RKO (cell line): ENCODE data around the gene AHNAK2.

Source experiments
- DNase-seq: peaks from one replicate; pipeline ENCODE4 v3.0.0-alpha.2; 2016; ENCODE audit warnings: low spot score

AHNAK2 gene

DNA sequence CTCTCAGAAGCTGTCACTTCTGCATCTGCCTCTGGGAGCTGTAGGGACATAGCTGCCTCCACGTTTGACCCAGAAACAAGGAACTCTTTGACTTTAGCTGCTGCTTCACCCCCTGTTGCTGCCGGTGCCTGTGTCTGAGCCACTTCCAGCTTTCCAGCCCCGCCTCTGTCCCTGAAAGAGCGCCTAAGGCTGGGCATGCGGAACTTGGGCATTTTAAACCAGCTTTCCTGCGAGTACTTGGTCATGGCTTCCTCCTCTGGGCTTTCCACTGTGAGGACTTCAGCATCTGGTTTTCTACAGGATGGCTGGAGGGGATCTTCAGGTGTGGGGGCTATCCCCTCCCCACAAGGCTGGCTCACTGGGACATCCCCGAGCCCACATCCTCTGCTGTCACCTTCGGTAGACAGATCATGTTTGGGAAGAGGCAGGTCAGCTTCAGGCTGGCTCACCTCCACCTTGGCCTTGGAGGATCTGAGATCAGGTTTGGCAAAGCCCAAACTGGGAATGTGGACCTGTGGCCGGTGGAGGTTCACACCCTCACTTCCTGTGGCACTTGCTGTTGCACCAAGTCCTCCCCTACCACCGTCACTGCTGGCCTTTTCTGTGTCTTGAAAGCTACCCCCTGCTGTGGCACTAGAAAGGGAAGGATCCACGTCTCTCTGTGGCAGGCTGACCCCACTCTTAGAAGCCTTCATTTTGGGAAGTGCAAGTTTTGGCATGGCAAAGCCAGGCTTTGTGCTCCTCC is 38.3 kb downstream of the AHNAK2 start:
- no peak for DNase-seq

DNA sequence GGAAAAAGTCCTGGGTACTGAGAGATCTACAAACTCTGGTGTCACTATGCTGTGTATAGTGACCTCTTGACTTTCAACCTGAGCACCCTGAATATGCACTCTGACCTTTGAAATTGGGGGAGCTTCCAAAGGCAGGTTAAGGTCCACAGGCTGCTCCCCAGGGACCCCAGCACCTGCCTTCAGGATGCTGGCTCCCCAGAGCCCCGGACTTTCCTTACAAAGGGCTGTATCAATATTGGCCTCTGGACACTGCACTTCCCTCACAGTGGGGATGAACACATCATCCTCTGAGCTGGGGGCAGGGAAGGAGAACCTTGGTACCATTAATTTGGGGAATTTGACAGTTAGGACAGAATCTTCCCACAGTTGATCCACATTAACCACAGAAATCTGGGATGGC is 39.2 kb downstream of the AHNAK2 start:
- DNase-seq, result no peak

DNA sequence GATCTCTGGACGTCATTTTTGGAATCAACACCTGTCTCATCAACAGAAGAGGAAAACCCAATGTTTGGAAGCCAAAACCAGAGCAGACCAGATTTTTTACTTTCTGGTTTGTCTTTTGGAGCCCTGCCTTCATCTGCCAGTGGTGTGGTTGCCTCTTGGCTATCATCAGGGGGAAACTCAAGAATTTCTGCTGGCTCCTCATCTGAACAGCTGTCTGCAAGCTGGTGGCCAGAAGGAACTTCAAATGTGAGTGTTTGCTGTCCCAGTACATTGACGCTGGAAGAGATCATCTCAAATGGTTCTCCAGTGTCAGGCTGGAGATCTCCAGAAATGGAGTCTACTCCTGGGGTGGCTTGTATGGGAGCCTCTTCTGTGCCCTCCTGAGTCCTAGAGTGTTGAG is 39.7 kb downstream of the AHNAK2 start:
- no peak for DNase-seq

DNA sequence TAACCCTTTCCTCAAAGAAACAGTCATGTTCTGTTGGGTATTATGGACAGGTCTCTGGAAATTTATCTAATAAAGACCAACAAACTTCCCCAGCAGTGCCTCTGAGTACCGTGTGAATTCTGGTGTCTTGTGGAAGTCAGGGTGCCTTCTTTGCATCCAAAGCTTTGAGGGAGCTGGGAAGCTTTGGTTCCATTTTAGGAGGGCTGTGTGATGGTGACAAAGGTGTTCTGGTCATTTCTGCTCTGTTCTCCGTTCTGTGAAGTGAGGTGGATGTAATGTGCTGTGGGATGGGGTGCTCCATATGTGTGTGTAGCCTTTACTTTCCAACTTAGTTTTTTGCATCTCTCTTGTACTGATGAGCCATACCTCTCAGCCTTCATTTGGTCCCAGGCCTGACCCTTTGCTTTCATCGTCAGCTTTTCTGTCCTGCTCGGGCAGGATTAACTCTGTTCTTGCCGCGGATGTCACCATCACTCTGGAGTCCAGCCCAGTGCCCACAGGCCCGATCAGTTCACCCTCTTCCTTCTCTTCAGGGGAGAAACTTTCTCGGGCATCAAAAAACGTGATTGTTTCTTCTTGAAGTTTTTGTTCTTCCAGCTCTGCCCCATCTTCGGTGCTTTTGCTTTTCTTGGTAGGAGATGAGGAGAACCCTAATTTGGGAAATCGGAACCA is 40.3 kb downstream of the AHNAK2 start:
- no peak for DNase-seq

DNA sequence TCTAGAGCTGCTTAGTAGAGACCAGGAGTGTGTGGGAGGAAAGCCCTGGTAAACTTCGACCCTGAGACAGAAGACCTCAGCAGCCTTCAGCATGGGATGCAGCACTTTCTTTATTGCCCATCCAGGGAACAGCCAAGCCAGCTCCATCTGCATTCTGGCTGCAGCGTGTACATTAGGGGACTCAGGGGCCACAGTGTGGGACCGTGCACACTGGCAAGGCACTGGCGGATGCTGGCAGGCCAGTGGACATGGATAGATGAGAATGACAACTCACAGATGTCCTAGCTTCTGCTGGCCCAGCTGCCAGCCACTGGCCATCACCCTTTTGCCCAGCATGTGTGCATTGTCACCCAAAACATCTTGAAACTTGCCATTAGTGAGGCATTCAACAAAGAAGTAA is 41.0 kb downstream of the AHNAK2 start:
- DNase-seq, result no peak

DNA sequence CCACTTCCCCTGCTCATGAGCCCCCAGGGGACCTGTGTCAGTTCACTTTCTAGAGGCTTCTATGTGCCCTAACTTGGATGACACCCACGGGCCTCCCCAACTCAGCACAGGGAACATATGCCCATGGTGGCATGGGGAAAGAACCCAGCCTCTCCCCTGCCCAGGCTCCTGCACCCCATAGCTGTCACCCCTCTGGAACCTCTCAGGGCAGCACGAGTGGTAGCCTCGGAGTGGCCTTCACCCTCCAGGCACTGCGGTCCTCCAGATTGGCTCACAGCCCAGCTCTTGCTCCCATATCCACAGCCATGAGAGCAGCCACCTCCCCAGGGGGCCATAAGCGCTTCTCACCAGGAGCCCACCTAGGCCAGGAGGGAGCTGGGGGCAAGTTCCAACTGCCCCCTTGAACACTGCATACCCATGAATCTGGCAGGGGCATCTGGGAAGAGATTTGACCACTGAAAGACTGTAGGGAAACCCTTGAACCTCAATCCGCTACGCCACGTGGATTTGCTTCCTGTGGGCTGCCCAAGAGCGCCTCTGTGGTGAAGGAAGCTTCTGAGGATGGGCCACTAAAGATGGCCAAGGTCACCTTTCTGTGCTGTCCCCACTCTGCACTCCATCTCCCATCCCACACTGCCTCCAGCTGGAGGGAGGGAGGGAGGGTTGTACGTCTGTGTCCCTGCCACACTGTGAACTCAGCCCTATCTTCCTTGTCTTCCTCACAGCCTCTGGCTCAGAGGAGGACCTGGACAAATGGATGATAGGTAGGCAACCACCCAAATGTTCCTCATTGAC is 41.6 kb downstream of the AHNAK2 start:
- no peak for DNase-seq

DNA sequence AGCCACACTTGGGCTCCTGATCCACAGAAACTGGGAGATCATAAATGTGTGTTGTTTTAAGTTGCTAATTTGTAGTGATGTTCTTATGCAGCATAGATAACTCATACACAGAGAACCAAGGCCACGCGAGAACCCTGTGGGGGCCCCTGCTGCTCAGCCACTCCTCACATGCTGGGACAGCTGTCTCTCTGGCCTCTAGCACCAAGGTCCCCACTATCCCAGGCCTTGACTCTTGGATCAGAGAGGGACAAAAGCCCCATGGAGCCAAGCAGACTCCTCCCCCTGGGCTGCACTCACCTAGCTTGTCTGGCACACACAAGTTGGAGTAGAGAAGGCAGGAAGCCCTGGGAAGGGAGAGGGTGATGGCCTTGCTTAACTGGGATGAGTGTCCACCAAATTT is 42.2 kb downstream of the AHNAK2 start:
- no peak for DNase-seq

DNA sequence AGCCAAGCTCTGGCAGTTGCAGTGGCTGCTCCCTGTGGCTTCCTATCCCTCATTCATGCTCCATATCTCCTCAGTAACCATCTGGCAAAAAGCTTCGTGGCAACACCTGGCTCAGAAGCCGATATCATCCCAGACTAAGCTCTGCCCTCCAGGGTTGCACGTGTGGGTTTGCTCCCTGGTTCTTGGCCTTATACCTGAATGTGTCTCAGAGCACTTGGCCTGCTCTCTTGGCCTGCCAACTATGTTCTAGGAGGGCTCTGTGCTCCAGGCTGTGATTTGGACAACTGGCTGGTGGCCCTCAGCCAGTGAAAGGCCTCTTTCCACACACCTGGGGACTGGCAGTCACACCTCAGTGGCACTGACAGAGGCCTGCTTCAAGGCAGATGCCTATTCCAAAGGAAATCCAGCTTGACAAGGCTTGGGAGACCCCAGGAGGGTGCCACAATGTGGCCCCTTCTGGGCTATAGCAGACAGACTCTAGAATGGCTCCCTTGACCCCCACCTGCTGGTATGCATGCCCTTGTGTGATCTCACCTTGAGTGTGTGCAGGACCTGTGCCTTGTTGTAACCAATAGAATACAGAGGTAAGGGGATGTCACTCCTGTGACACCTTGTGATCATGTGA is 43.0 kb downstream of the AHNAK2 start:
- DNase-seq, result no peak

DNA sequence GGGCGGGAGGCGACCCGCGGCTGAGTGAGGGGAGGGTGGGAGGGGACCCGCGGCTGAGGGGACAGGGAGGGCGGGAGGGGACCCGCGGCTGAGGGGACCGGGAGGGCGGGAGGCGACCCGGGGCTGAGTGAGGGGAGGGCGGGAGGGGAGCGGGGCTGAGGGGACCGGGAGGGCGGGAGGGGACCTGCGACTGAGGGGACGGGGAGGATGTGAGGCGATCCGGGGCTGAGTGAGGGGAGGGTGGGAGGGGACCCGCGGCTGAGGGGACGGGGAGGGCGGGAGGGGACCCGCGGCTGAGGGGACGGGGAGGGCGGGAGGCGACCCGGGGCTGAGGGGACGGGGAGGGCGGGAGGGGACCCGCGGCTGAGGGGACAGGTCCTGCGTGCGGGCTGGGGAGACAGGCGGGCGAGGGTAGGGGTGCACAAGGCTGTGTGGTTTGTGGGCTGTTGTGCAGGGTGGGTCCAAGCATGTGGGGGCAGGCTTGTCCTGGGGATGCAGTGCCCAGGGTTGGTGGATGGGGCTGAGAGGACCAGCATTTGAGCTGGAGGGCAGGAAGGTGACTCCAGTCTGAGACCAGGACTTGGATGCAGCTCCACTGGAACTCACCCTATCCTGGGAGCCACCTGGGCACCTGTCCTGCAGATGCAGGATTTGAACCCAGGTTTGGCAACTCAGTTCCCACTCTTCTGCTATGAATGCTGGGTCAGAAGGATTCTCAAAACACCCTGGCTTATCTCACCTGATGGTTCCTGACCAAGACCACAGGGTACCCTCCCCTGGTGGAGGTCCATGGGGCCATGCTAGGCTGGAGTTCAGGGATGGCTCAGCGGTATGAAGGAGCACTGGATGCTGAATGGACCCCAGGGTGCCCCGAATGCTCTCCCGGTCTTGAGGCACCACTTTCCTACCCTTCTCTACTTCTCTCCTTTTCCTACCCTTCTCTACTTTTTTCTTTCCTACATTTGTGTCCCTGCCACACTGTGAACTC is 44.1 kb downstream of the AHNAK2 start:
- no peak for DNase-seq

DNA sequence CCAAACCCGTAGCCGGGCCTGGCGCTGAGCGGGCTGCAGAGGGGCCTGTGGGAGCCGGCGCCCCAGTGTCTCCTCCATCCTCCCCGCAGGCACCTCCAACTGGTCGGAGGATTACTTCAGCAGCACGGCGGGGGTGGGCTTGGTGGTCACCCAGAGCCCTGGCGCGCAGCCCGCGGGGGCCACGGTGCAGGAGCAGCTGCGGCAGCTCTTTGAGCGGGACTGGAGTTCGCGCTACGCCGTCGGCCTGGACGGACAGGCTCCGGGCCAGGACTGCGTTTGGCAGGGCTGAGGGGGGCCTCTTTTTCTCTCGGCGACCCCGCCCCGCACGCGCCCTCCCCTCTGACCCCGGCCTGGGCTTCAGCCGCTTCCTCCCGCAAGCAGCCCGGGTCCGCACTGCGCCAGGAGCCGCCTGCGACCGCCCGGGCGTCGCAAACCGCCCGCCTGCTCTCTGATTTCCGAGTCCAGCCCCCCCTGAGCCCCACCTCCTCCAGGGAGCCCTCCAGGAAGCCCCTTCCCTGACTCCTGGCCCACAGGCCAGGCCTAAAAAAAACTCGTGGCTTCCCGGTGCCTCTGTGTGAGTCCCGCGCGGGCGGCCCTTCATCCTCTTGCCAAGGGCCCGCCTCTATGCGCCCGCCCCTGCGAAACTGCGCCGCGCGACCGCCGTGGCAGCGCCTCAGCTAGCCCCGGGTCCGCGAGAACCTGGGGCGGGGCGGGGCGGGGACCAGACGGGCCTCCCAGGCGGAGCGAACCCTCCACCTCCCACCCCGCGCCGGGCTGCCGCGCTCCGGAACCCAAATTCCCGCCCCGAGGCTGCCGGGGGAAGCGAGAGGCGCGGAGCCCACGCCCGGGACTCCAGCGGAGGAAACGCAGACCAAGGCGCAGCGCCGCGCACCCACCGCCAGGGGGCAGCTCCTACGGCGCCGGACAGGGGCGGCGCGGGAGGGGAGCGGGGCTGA is 45.2 kb downstream of the AHNAK2 start:
- peak; percentile 81 for DNase-seq

DNA sequence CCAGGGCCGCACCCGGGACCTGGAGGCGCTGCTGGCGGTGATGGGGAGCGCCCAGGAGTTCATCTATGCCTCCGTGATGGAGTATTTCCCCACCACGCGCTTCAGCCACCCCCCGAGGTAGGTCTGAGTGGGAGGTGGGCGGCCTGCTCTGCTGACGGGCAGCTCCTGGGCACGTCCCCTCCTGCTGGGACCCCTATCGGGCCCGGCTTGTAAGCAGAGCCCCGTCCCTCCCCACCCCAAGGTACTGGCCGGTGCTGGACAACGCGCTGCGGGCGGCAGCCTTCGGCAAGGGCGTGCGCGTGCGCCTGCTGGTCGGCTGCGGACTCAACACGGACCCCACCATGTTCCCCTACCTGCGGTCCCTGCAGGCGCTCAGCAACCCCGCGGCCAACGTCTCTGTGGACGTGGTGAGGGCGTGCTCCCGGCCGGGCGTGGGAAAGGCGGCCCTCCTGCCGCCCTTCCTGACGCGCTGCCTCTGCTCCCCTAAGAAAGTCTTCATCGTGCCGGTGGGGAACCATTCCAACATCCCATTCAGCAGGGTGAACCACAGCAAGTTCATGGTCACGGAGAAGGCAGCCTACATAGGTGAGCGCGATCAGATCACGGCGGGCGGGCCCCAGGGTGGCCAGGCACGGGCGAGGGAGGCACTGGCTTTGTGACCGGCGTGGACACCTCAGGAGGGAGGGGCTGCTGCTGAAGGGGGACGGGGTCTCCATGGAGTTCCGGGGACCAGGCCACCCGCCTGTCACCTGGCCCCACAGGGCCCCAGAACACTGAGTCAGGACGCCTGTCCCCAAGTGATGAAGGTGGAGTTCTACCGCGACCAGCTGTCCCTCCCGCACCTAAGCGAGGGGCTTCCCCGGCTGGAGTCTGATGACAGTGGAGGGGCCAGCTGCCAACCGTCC is 46.2 kb downstream of the AHNAK2 start:
- DNase-seq, result no peak

DNA sequence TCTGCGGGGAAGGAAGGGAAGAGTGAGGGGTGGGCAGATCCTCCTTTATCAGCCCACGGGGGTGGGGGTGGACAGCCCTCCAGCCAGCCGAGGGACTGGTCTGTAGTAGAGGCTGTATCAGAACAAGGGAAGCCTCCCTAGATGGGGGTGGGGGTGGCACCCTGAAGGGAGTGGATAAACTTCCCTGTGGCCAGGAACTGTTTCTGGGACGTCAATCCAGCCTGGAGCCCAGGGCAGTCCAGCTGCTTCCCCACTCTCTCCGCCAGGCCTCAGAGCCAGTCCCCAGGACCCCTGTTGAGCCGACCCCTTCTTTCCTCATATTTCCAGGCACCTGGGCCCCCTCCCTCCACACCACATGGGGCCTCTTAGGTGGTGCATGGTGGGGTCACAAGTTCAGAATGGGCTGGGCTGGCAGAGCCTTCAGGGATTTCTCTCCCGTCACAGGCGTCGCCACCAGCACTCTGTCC is 46.8 kb downstream of the AHNAK2 start:
- no peak for DNase-seq

DNA sequence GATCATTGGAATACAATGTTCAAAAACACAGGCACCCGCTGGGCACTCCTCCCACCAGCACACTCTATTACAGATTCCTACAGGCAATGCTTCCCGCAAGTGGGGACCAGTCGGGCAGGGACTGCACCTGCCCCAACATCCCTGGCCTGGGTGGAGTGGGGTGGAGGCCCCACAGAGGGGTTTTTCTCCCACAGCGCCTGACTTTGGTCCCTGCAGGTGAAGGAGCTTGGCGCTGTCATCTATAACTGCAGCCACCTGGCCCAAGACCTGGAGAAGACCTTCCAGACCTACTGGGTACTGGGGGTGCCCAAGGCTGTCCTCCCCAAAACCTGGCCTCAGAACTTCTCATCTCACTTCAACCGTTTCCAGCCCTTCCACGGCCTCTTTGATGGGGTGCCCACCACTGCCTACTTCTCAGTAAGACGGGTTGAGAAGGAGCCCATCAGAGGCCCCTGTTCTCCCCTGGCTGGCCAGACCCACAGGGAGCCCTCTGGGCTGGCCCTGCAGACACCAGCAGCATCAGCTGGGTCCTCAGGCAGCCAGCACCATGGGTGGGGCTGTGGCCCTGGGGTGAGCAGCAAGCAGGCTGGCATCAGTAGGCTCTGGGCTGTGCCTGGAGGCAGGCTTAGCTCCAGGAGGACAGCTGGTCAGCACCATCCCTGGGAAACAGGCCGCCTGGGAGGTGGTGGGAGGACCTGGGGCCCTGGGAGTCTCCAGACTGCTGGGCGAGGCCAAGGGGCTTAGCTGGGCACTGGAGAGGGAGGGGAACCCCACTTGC is 47.5 kb downstream of the AHNAK2 start:
- no peak for DNase-seq

DNA sequence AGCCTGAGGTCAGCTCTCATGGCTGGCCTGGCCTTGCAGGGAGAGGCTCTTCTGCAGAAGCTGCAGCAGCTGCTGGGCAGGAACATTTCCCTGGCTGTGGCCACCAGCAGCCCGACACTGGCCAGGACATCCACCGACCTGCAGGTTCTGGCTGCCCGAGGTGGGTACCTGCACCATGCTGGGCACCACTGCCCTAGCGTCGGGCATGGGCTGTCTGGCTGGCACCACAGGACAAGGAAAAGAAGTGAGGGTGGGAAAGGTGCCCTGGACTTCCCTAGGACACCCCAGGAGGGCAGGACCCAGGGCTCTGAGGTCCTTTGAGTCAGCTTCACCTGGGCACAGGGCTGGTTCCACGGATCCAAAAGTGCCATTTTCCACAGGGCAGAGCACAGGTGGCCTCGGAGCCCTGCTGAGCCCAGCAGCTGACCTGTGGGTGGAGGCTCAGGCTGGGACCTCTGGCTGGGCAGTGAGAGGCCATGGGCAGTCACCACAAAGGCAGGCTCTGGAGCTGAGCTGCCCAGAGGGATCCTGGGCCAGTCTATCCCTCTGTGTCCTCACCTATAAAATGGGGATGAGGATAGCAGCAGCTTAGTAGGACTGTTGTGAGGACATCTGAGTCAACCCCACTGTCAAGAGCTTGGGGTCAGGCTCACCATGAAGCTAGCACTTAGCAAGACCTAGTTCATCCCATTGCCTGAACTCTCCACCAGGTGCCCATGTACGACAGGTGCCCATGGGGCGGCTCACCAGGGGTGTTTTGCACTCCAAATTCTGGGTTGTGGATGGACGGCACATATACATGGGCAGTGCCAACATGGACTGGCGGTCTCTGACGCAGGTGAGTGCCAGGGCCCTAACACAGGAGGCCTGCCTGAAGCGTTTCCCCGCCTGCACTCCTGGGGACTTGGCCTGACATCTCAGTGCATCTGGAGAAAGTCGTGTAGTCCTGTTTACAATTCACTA is 48.6 kb downstream of the AHNAK2 start:
- no peak for DNase-seq

DNA sequence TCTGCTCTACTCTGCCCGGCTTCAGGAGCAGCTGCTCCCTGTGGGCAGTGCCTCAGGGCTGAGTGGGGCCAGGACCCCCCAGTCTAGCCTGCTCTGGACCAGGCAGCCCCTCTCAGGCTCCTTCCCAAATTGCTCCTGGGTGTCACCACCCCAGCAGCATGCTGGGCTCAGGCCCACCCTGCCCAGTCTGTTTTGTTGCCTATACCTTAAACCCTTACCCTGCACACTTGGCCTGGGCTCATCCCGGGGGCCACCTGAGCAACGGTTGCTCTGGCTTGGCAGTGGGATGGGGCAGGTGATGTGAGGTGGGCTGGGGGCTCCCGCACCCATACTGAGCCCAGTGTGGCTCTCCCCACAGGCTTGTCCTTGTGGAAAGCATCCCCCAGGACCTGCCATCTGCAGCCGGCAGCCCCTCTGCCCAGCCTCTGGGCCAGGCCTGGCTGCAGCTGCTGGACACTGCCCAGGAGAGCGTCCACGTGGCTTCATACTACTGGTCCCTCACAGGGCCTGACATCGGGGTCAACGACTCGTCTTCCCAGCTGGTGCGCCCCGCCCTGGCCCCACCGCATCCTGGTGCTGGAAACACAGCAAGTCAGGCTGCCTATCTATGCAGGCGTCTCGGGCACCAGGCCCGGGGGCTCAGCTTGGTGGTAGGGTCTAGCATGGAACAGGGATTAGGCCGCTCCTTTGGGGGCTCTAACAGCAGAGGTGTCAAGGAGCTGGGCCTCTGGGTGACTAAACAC is 49.6 kb downstream of the AHNAK2 start:
- DNase-seq, result no peak

DNA sequence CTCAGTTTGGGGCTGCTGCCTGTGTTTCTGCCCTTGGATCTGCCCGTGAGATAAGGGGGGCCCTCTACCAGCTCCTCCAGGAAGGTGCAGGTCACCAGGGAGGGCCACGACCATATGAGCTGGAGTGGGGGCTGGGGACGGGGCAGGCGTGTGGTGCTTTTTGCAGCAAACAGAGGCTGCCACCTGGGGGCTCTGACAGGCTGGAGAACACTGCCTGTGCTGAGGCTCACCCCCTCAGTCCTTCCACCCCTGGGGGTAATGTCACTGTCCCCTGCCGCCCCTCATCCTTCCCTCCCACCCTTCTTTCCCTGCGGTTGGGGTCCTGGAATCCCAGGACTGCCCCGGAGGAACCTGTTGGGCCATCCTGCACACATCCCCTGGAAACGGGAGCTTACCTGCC is 50.3 kb downstream of the AHNAK2 start:
- no peak for DNase-seq
